BJ (cell line): Measurements from ENCODE around the gene MGAT5. TPM values are rescaled to one million over a fixed set of nuclear protein-coding genes. Genes with fewer than 3 reads are reported as not detected.

Source experiments
- CTCF ChIA-PET: fragments of 350-600 bp; formaldehyde crosslinking; extraction: SDS; loops from one replicate; lab custom pipeline; 2021; ENCODE audit warnings: antibody characterized with exemption, inconsistent platforms; lab: Yijun Ruan, JAX
- POLR2A ChIA-PET: fragments of 300-600 bp; sonication (Branson Sonifier 250); formaldehyde crosslinking; extraction: SDS; loops from one replicate; lab custom pipeline; 2021; ENCODE audit warnings: antibody characterized with exemption; lab: Charles Lee
- DNase-seq: peaks from one replicate; pipeline ENCODE4 v3.0.0-alpha.2; 2011; ENCODE audit warnings: low read depth
- H3K27me3 ChIP-seq: 2 replicates; pipeline ENCODE4 v1.6.0; 2011; ENCODE audit warnings: low read length; ENCODE audit not compliant: control insufficient read depth, insufficient read depth
- H3K36me3 ChIP-seq: 2 replicates; pipeline ENCODE4 v1.5.1; 2011; ENCODE audit warnings: low read length; ENCODE audit not compliant: control insufficient read depth, insufficient read depth
- H3K4me3 ChIP-seq: 2 replicates; pipeline ENCODE4 v1.5.1; 2011; ENCODE audit warnings: low read depth, mild to moderate bottlenecking, control low read depth, low read length
- CTCF ChIP-seq: IDR thresholded peaks from 2 replicates; pipeline ENCODE4 v1.5.1; 2011; ENCODE audit warnings: low read depth, mild to moderate bottlenecking, control low read depth, inconsistent platforms, low read length, moderate library complexity; ENCODE audit not compliant: insufficient read depth
- polyA plus RNA-seq: library from polyadenylated mRNA; depleted of rRNA; stranded (reverse); fragments of >200 nt; gene quantifications from 2 replicates; pipeline ENCODE4 v1.2.3, GENCODE V29; 2011

MGAT5 gene
- polyA plus RNA-seq, 1 experiment: 25.0 TPM

- CTCF ChIA-PET: interaction anchor here (0.6 to 1.3 kb wide), 2 partner anchors 64 to 143 kb away, joined by 3 read pairs; no protein-coding TSS in a partner anchor
- no peak for TF ChIP-seq CTCF
- POLR2A ChIA-PET: no interaction called here
- Histone ChIP-seq H3K4me3 (no peak overlapping the region), H3K36me3 (0 out of 2 replicates have a peak, but pooled peaks cover 1% of the 10 kb centered on the region), H3K27me3 (no peaks in the 10 kb centered on the region)
- DNase-seq: no peak
Measured at GRCh38 chr2:134269230-134269629, 15.4 kb downstream of the MGAT5 start.

GRCh38 chr2:134269972-134270735 is 16.3 kb downstream of the MGAT5 start:
- CTCF ChIA-PET: interaction anchor here (1.3 kb wide), 1 partner anchor 142 kb away, joined by 3 read pairs; no protein-coding TSS in a partner anchor
- no peaks in the 10 kb centered on the region for H3K27me3 ChIP-seq
- 0 out of 2 replicates have a peak, but pooled peaks cover 1% of the 10 kb centered on the region for H3K36me3 ChIP-seq
- TF ChIP-seq CTCF: no peak
- no peak for DNase-seq
- POLR2A ChIA-PET: no interaction called here
- no peak overlapping the region for H3K4me3 ChIP-seq

- H3K36me3 ChIP-seq: 0 out of 2 replicates have a peak, but pooled peaks cover 1% of the 10 kb centered on the region
- ChIA-PET CTCF (no interaction called here), POLR2A (no interaction called here)
- H3K27me3 ChIP-seq: no peaks in the 10 kb centered on the region
- no peak for TF ChIP-seq CTCF
- no peak overlapping the region for H3K4me3 ChIP-seq
- no peak for DNase-seq
Measured at GRCh38 chr2:134271758-134272157, 17.9 kb downstream of the MGAT5 start.

- CTCF ChIA-PET: no interaction called here
- Histone ChIP-seq H3K27me3 (no peaks in the 10 kb centered on the region), H3K36me3 (0 out of 2 replicates have a peak, but pooled peaks cover 1% of the 10 kb centered on the region), H3K4me3 (no peak overlapping the region)
- DNase-seq: no peak
- TF ChIP-seq CTCF: no peak
- POLR2A ChIA-PET: no interaction called here
Measured at GRCh38 chr2:134272806-134273205, 18.9 kb downstream of the MGAT5 start.

- no peak for TF ChIP-seq CTCF
- DNase-seq: no peak
Measured at GRCh38 chr2:134273256-134273983, 19.5 kb downstream of the MGAT5 start.

More at GRCh38 chr2:134273256-134273983, 19.5 kb downstream of the MGAT5 start:
- POLR2A ChIA-PET: no interaction called here
- Histone ChIP-seq H3K36me3 (0 out of 2 replicates have a peak, but pooled peaks cover 1% of the 10 kb centered on the region), H3K4me3 (no peak overlapping the region), H3K27me3 (no peaks in the 10 kb centered on the region)
- CTCF ChIA-PET: interaction anchor here (1.0 kb wide), 1 partner anchor 20 kb away, joined by 3 read pairs; no protein-coding TSS in a partner anchor
